Stimulated activated naive B cell treated with anti-CD40 and anti-IgM and Interleukin-4, amounts not matched to agents 10 μg/mL and 1 μg/mL and 100 μg/mL, for 72 hours (primary cell): ENCODE measurements around the gene ARHGEF6.

Source experiments
- ATAC-seq, 2 donors: fragments of 150-1000 bp; cut with Tn5 transposase; replicated peaks; 2 replicates each; pipeline ENCODE4 v1.10.0; 2021; ENCODE audit warnings: moderate library complexity in 1 of 2
- DNase-seq: peaks from one replicate; pipeline ENCODE4 v3.0.0; 2021
- H3K27ac Mint-ChIP-seq: one replicate; pipeline ENCODE4 v1.8.0; 2022; ENCODE audit warnings: mild to moderate bottlenecking, mixed read lengths
- H3K27me3 Mint-ChIP-seq, 2 donors: one replicate each; pipeline ENCODE4 v1.8.0; 2022; ENCODE audit warnings: mixed read lengths in 2 of 2
- H3K36me3 Mint-ChIP-seq, 2 donors: one replicate each; pipeline ENCODE4 v1.8.0; 2022; ENCODE audit warnings: mixed read lengths in 2 of 2, mild to moderate bottlenecking in 1 of 2
- H3K4me1 Mint-ChIP-seq, 2 donors: one replicate each; pipeline ENCODE4 v1.8.0; 2022; ENCODE audit warnings: mixed read lengths in 2 of 2, mild to moderate bottlenecking in 1 of 2
- H3K4me3 Mint-ChIP-seq, 2 donors: one replicate each; pipeline ENCODE4 v1.8.0; 2022; ENCODE audit warnings: mild to moderate bottlenecking in 2 of 2, mixed read lengths in 2 of 2, moderate library complexity in 1 of 2
- H3K9me3 Mint-ChIP-seq, 2 donors: one replicate each; pipeline ENCODE4 v1.8.0; 2022; ENCODE audit warnings: mixed read lengths in 2 of 2, mild to moderate bottlenecking in 1 of 2

ARHGEF6 gene

GRCh38 chrX:136674270-136674985 lies 106.3 kb downstream of the ARHGEF6 start:
- no peak for DNase-seq
- Mint-ChIP-seq H3K36me3 (peaks cover 8 to 18% of the 10 kb centered on the region in 2 donors), H3K27me3 (peaks cover 0 to 3% of the 10 kb centered on the region in 2 donors), H3K4me1 (peaks cover 5 to 15% of the 10 kb centered on the region in 2 donors), H3K4me3 (no peak overlapping the region), H3K9me3 (no peaks in the 10 kb centered on the region), H3K27ac (no peak overlapping the region)
- ATAC-seq = no peak

- H3K27me3 Mint-ChIP-seq = peaks cover 0 to 3% of the 10 kb centered on the region in 2 donors
- H3K9me3 Mint-ChIP-seq = no peaks in the 10 kb centered on the region
- peaks cover 5 to 20% of the 10 kb centered on the region in 2 donors for H3K4me1 Mint-ChIP-seq
- ATAC-seq (peak; percentile 21 to 50), DNase-seq (no peak)
- peaks cover 27 to 38% of the 10 kb centered on the region in 2 donors for H3K36me3 Mint-ChIP-seq
- no peak overlapping the region for H3K4me3 Mint-ChIP-seq
- no peak overlapping the region for H3K27ac Mint-ChIP-seq
Observed at GRCh38 chrX:136671006-136671610, 109.6 kb downstream of the ARHGEF6 start.

GRCh38 chrX:136667446-136668168 lies 113.1 kb downstream of the ARHGEF6 start:
- ATAC-seq (no peak), DNase-seq (no peak)
- H3K4me1 Mint-ChIP-seq = peaks cover 3 to 15% of the 10 kb centered on the region in 2 donors
- no peak overlapping the region for H3K27ac Mint-ChIP-seq
- H3K4me3 Mint-ChIP-seq = no peak overlapping the region
- no peaks in the 10 kb centered on the region for H3K9me3 Mint-ChIP-seq
- H3K27me3 Mint-ChIP-seq = peaks cover 0 to under 1% of the 10 kb centered on the region in 2 donors
- H3K36me3 Mint-ChIP-seq = peaks cover 32 to 43% of the 10 kb centered on the region in 2 donors

- Mint-ChIP-seq H3K27me3 (no peaks in the 10 kb centered on the region), H3K36me3 (peaks cover 27 to 35% of the 10 kb centered on the region in 2 donors), H3K27ac (no peak overlapping the region), H3K9me3 (no peaks in the 10 kb centered on the region), H3K4me3 (no peak overlapping the region), H3K4me1 (peaks cover 0 to 5% of the 10 kb centered on the region in 2 donors)
- no peak for DNase-seq
- no peak for ATAC-seq
Observed at GRCh38 chrX:136666088-136666487, 114.6 kb downstream of the ARHGEF6 start.

- ATAC-seq (peak in 1 of 2 donors; percentile 46), DNase-seq (no peak)
- H3K9me3 Mint-ChIP-seq = no peaks in the 10 kb centered on the region
- peaks cover 0 to 5% of the 10 kb centered on the region in 2 donors for H3K4me1 Mint-ChIP-seq
- no peak overlapping the region for H3K27ac Mint-ChIP-seq
- no peaks in the 10 kb centered on the region for H3K27me3 Mint-ChIP-seq
- H3K36me3 Mint-ChIP-seq = peaks cover 24 to 35% of the 10 kb centered on the region in 2 donors
- no peak overlapping the region for H3K4me3 Mint-ChIP-seq
Observed at GRCh38 chrX:136665258-136665900, 115.4 kb downstream of the ARHGEF6 start.

- Mint-ChIP-seq H3K27ac (no peak overlapping the region), H3K36me3 (peaks cover 16 to 25% of the 10 kb centered on the region in 2 donors), H3K9me3 (no peaks in the 10 kb centered on the region), H3K27me3 (no peaks in the 10 kb centered on the region), H3K4me3 (no peak overlapping the region), H3K4me1 (peaks cover 6 to 10% of the 10 kb centered on the region in 2 donors)
- ATAC-seq (no peak), DNase-seq (no peak)
Observed at GRCh38 chrX:136662976-136663375, 117.8 kb downstream of the ARHGEF6 start.

- H3K4me1 Mint-ChIP-seq = peaks cover 5 to 6% of the 10 kb centered on the region in 2 donors
Observed at GRCh38 chrX:136662104-136662503, 118.6 kb downstream of the ARHGEF6 start.

GRCh38 chrX:136660896-136661295 lies 119.8 kb downstream of the ARHGEF6 start:
- H3K4me1 Mint-ChIP-seq = peaks cover 5 to 8% of the 10 kb centered on the region in 2 donors
- H3K9me3 Mint-ChIP-seq = no peaks in the 10 kb centered on the region
- no peak for DNase-seq
- no peak for ATAC-seq
- H3K27ac Mint-ChIP-seq = no peak overlapping the region
- H3K4me3 Mint-ChIP-seq = no peak overlapping the region
- H3K27me3 Mint-ChIP-seq = no peaks in the 10 kb centered on the region
- peaks cover 5 to 15% of the 10 kb centered on the region in 2 donors for H3K36me3 Mint-ChIP-seq

More at GRCh38 chrX:136662104-136662503, 118.6 kb downstream of the ARHGEF6 start:
- H3K9me3 Mint-ChIP-seq = no peaks in the 10 kb centered on the region
- no peaks in the 10 kb centered on the region for H3K27me3 Mint-ChIP-seq
- DNase-seq = no peak
- no peak for ATAC-seq
- H3K36me3 Mint-ChIP-seq = peaks cover 9 to 17% of the 10 kb centered on the region in 2 donors
- no peak overlapping the region for H3K27ac Mint-ChIP-seq
- H3K4me3 Mint-ChIP-seq = no peak overlapping the region

- no peaks in the 10 kb centered on the region for H3K9me3 Mint-ChIP-seq
- H3K36me3 Mint-ChIP-seq = peaks cover 0 to 6% of the 10 kb centered on the region in 2 donors
- H3K4me3 Mint-ChIP-seq = no peak overlapping the region
- peaks cover 5 to 8% of the 10 kb centered on the region in 2 donors for H3K4me1 Mint-ChIP-seq
- DNase-seq (no peak), ATAC-seq (no peak)
- H3K27me3 Mint-ChIP-seq = no peaks in the 10 kb centered on the region
- H3K27ac Mint-ChIP-seq = no peak overlapping the region
Observed at GRCh38 chrX:136659174-136659573, 121.6 kb downstream of the ARHGEF6 start.

- no peak overlapping the region for H3K27ac Mint-ChIP-seq
- no peaks in the 10 kb centered on the region for H3K36me3 Mint-ChIP-seq
- no peaks in the 10 kb centered on the region for H3K9me3 Mint-ChIP-seq
- DNase-seq = no peak
- no peak for ATAC-seq
- H3K27me3 Mint-ChIP-seq = no peaks in the 10 kb centered on the region
- H3K4me3 Mint-ChIP-seq = no peak overlapping the region
- H3K4me1 Mint-ChIP-seq = peaks cover 5 to 8% of the 10 kb centered on the region in 2 donors
Observed at GRCh38 chrX:136658151-136658550, 122.6 kb downstream of the ARHGEF6 start.

- H3K27me3 Mint-ChIP-seq = no peaks in the 10 kb centered on the region
- no peak overlapping the region for H3K27ac Mint-ChIP-seq
- no peaks in the 10 kb centered on the region for H3K9me3 Mint-ChIP-seq
- peaks cover 5 to 8% of the 10 kb centered on the region in 2 donors for H3K4me1 Mint-ChIP-seq
- DNase-seq (no peak), ATAC-seq (no peak)
- peaks cover 0 to 1% of the 10 kb centered on the region in 2 donors for H3K36me3 Mint-ChIP-seq
- H3K4me3 Mint-ChIP-seq = no peak overlapping the region
Observed at GRCh38 chrX:136656361-136656964, 124.3 kb downstream of the ARHGEF6 start.

- Mint-ChIP-seq H3K36me3 (peaks cover 0 to 1% of the 10 kb centered on the region in 2 donors), H3K4me1 (peaks cover 0 to 2% of the 10 kb centered on the region in 2 donors), H3K27me3 (no peaks in the 10 kb centered on the region), H3K27ac (no peak overlapping the region), H3K4me3 (no peak overlapping the region), H3K9me3 (no peaks in the 10 kb centered on the region)
- DNase-seq (no peak), ATAC-seq (no peak)
Observed at GRCh38 chrX:136652822-136653723, 127.7 kb downstream of the ARHGEF6 start.

- ATAC-seq = no peak
- Mint-ChIP-seq H3K4me3 (no peak overlapping the region), H3K27ac (no peak overlapping the region), H3K4me1 (no peaks in the 10 kb centered on the region), H3K9me3 (no peaks in the 10 kb centered on the region), H3K27me3 (no peaks in the 10 kb centered on the region), H3K36me3 (peaks cover 0 to 1% of the 10 kb centered on the region in 2 donors)
- DNase-seq = no peak
Observed at GRCh38 chrX:136650811-136651210, 129.9 kb downstream of the ARHGEF6 start.
